Measurements from ENCODE around the gene PHKB. TPM values are rescaled to one million over a fixed set of nuclear protein-coding genes. Genes with fewer than 3 reads are reported as not detected.

Gene PHKB
- total and polyA plus RNA-seq, 2 donors from 2014 or later, result 48.3 to 80.5 TPM

- FAIRE-seq (no peak), DNase-seq (no peak)
- no peaks in the 10 kb centered on the region for H3K27me3 ChIP-seq (ENCODE audit: control insufficient read depth, insufficient read depth, low read length)
- H3K4me3 ChIP-seq (ENCODE audit: low read length in 3 of 3), result no peak overlapping the region
- H3K27ac ChIP-seq (ENCODE audit: low read depth in 2 of 2, low read length in 2 of 2), result no peak overlapping the region
- H3K9me3 ChIP-seq (ENCODE audit: control insufficient read depth in 2 of 3, insufficient read depth in 1 of 3, low read length in 3 of 3), result no peaks in the 10 kb centered on the region
- TF ChIP-seq CTCF (IDR thresholded peaks at IDR 0.05; ENCODE audit: borderline replicate concordance, extremely low read depth, insufficient read depth), result no peak
- H3K9ac ChIP-seq (ENCODE audit: low read length in 3 of 3), result no peak overlapping the region
- intact Hi-C loops (cut with DNase I), result no loop called here
- no peaks in the 10 kb centered on the region for H3K36me3 ChIP-seq (ENCODE audit: control insufficient read depth in 2 of 3, insufficient read depth in 3 of 3, low read length in 3 of 3)
- H3K4me1 ChIP-seq (ENCODE audit: control insufficient read depth in 2 of 3, insufficient read depth in 2 of 3, low read depth in 1 of 3, low read length in 3 of 3), result no peaks in the 10 kb centered on the region
Observed at GRCh38 chr16:47625115-47625567, 164.0 kb downstream of the PHKB start.

GRCh38 chr16:47626246-47626645 is 165.1 kb downstream of the PHKB start:
- no peak for TF ChIP-seq CTCF (IDR thresholded peaks at IDR 0.05; ENCODE audit: borderline replicate concordance, extremely low read depth, insufficient read depth)

GRCh38 chr16:47627085-47627639 is 166.0 kb downstream of the PHKB start:
- Histone ChIP-seq H3K9me3 (ENCODE audit: control insufficient read depth in 2 of 3, insufficient read depth in 1 of 3, low read length in 3 of 3) (no peaks in the 10 kb centered on the region), H3K27me3 (ENCODE audit: control insufficient read depth, insufficient read depth, low read length) (no peaks in the 10 kb centered on the region), H3K4me1 (ENCODE audit: control insufficient read depth in 2 of 3, insufficient read depth in 2 of 3, low read depth in 1 of 3, low read length in 3 of 3) (no peaks in the 10 kb centered on the region), H3K9ac (ENCODE audit: low read length in 3 of 3) (no peak overlapping the region), H3K36me3 (ENCODE audit: control insufficient read depth in 2 of 3, insufficient read depth in 3 of 3, low read length in 3 of 3) (no peaks in the 10 kb centered on the region), H3K27ac (ENCODE audit: low read depth in 2 of 2, low read length in 2 of 2) (no peak overlapping the region), H3K4me3 (ENCODE audit: low read length in 3 of 3) (no peak overlapping the region)
- DNase-seq (no peak), FAIRE-seq (no peak)
- intact Hi-C loops (cut with DNase I), result no loop called here
- no peak for TF ChIP-seq CTCF (IDR thresholded peaks at IDR 0.05; ENCODE audit: borderline replicate concordance, extremely low read depth, insufficient read depth)

More at GRCh38 chr16:47626246-47626645, 165.1 kb downstream of the PHKB start:
- Histone ChIP-seq H3K4me1 (ENCODE audit: control insufficient read depth in 2 of 3, insufficient read depth in 2 of 3, low read depth in 1 of 3, low read length in 3 of 3) (no peaks in the 10 kb centered on the region), H3K9me3 (ENCODE audit: control insufficient read depth in 2 of 3, insufficient read depth in 1 of 3, low read length in 3 of 3) (no peaks in the 10 kb centered on the region), H3K4me3 (ENCODE audit: low read length in 3 of 3) (no peak overlapping the region), H3K27ac (ENCODE audit: low read depth in 2 of 2, low read length in 2 of 2) (no peak overlapping the region), H3K36me3 (ENCODE audit: control insufficient read depth in 2 of 3, insufficient read depth in 3 of 3, low read length in 3 of 3) (no peaks in the 10 kb centered on the region), H3K9ac (ENCODE audit: low read length in 3 of 3) (no peak overlapping the region), H3K27me3 (ENCODE audit: control insufficient read depth, insufficient read depth, low read length) (no peaks in the 10 kb centered on the region)
- no peak for FAIRE-seq
- intact Hi-C loops (cut with DNase I), result no loop called here
- no peak for DNase-seq

- Histone ChIP-seq H3K9me3 (ENCODE audit: control insufficient read depth in 2 of 3, insufficient read depth in 1 of 3, low read length in 3 of 3) (no peaks in the 10 kb centered on the region), H3K4me3 (ENCODE audit: low read length in 3 of 3) (no peak overlapping the region), H3K27me3 (ENCODE audit: control insufficient read depth, insufficient read depth, low read length) (no peaks in the 10 kb centered on the region), H3K36me3 (ENCODE audit: control insufficient read depth in 2 of 3, insufficient read depth in 3 of 3, low read length in 3 of 3) (no peaks in the 10 kb centered on the region), H3K4me1 (ENCODE audit: control insufficient read depth in 2 of 3, insufficient read depth in 2 of 3, low read depth in 1 of 3, low read length in 3 of 3) (no peaks in the 10 kb centered on the region), H3K27ac (ENCODE audit: low read depth in 2 of 2, low read length in 2 of 2) (no peak overlapping the region), H3K9ac (ENCODE audit: low read length in 3 of 3) (no peak overlapping the region)
- DNase-seq (no peak), FAIRE-seq (no peak)
- intact Hi-C loops (cut with DNase I), result no loop called here
- no peak for TF ChIP-seq CTCF (IDR thresholded peaks at IDR 0.05; ENCODE audit: borderline replicate concordance, extremely low read depth, insufficient read depth)
Observed at GRCh38 chr16:47627721-47628120, 166.6 kb downstream of the PHKB start.

Measured in kidney (tissue), 14 donors.